ENCODE results near the gene ADAP1.

- TF ChIP-seq CTCF (IDR thresholded peaks at IDR 0.05; ENCODE audit: low read length) = no peak
- no peak for TF ChIP-seq EZH2 (IDR thresholded peaks at IDR 0.05; ENCODE audit: borderline replicate concordance, low read length)
Measured at GRCh38 chr7:885893-886625, 68.4 kb downstream of the ADAP1 start.
